Measurements from ENCODE around the gene ZEB1.

The ZEB1 gene

DNA sequence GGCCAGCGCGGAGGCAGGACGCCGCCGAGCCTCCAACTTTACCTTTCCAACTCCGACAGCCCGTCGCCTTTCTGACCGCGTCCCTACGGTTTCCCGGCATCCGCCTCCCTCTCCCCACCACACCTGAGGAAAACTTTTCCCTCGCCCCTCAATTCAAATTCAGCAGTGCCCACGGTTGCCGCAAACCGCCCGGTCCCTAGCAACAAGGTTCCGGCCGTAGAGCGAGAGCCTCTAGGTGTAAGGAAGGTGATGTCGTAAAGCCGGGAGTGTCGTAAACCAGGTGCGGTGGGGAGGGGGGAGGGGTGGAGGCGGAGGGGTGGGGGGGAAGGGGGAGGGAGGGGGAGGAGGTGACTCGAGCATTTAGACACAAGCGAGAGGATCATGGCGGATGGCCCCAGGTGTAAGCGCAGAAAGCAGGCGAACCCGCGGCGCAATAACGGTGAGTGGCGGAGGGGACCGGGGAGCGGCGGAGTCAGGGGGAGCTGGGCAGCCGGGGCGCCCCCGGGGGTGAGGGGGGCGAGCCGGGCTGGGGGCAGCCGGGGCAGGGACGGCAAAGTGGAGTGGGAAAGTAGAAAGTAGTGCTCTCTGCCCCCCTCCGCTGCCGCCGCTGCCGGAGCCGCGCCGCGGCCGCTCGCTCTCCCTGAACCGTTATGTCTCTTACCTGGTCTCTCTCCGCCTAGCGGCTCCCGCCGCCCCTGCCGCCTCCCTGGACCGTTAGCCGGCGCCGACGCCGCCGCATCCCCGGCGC is at the start of gene ZEB1:
Gene ZEB1 (plus strand): TSS at position 363 of the 748 bp plus-strand sequence. CDS start 19 bp downstream, at position 382.
- peak; percentile 91 for DNase-seq (ENCODE audit: low spot score)

DNA sequence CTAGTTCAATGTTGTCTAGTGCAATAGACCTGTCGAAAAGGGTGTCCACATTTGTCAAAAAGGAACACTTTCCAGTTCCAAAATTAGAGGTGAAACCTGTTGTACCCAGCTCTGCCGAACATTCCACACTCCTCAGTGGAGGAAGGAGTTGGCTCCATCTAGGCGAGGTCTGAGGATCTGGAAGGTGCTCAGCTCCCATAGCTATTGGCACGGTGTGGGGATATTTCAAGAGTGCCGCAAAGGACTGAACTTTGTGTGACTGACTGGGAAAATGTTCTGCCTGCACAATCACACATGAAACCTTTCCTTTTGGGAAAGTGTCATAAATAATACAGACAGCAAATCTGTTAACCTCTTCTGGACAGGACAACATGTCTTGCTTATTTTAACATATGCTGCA is 48.1 kb upstream of the ZEB1 start:
- no peak for DNase-seq (ENCODE audit: low spot score)

DNA sequence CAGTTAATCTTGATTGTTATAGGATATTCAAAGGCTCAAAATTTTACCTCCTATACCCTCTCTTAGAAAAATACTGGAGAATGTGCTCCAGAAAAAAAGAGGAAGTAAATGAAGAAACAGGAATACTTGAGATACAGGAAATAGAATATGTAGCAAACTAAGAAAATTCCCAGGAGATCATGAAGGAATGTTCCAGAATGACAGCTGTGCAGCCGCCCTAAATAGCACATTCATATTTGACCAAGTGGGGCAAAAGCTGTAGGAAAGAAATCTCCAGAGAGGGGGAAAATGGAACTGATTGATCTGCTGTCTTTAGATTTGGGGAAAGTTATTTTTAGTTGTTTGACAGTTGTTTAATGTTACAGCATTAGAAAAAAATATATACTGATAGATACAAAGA is 46.2 kb upstream of the ZEB1 start:
- no peak for DNase-seq (ENCODE audit: low spot score)

DNA sequence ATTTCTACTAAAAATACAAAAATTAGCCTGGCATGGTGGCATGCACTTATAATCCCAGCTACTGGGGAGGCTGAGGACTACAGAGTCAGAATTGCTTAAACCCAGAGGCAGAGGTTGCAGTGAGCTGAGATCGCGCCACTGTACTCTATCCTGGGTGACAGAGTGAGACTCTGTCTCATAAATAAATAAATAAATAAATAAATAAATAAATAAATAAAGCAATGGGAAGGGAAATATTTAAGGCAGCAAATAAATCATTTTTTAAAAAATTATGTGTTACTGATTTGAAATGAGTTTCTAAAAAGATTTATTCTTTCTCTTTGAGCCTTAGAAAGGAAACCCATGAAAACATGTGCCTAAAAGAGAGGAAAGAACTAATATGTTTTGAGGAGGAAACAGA is 45.2 kb upstream of the ZEB1 start:
- DNase-seq (ENCODE audit: low spot score), result no peak

DNA sequence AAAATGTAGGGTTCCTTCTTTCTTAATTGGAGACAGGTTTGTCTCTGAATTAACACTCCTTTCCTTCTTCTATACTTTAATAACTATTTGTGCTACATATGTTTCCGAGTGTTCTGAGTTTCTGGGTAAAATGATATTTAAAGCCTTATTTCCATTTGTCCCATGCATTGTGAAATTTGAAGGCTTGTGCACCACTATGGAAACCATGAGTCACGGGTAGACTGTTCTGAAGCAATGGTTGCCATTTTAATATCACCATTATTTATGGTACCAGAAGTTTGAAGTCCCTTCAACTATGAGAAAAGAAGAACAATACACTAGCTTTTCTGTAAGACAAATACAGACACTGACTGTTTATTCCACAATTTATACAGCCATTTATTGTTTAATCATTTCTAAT is 44.7 kb upstream of the ZEB1 start:
- no peak for DNase-seq (ENCODE audit: low spot score)

DNA sequence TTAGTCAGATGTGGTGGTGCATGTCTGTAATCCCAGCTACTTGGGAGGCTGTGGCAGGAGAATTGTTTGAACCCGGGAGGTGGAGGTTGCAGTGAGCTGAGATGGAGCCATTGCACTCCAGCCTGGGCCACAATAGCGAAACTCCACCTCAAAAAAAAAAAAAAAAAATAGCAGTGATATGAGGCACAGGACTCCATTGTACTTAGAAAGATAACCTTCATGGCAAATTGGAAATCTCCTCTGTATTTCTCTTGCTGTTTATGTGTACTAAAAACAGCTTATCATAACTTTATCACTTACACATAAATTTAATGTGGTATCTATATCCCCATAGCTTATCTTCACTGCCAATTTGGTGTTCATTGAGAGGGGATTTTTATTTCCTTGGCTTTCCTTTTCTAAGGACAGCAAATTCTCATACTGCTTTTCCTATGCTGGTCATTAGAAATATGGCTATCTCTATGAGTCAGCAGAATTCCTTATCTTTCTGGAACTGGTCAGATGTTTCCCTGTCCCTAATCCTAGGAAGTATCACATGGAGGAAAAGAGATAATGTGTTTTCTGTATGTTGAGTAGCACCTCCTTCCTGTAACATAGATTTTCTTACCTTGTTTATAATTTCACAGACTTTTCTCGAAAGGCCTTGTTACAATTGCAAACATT is 40.6 kb upstream of the ZEB1 start:
- no peak for DNase-seq (ENCODE audit: low spot score)

DNA sequence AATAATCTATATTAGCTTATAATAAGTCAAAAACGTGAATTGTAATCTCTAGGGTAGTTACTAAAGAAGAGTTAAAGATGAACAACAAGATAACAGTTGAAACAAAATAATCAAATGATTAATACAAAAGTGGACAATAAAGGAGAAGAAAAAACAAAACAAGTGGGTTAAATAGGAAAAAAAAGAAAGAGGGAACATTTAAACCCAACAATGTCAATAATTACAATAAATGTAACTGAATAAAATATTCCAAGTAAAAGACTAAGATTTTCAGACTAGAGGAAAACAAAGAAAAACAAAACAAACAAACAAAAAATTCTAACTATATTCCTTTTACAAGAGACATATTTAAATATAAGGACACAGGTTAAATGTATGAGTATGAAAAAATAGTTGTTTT is 38.0 kb upstream of the ZEB1 start:
- no peak for DNase-seq (ENCODE audit: low spot score)

DNA sequence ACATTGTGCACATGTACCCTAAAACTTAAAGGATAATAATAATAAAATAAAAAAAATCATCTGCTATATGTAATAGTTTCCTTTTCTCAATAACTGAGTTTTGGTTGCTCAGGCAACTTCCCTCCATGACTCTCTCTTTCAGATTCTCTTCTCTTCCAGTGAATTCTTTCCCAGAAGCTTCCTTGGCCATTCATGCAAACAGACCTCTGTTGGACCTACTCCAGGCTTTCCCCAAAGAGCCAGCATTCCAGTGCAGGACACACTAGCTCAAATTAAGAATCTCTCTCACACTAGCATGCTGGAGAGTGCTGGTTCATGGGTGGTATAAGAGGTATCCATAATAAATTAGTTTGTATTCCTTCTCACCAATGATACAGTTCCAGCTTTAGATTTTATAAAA is 31.0 kb upstream of the ZEB1 start:
- DNase-seq (ENCODE audit: low spot score), result no peak

DNA sequence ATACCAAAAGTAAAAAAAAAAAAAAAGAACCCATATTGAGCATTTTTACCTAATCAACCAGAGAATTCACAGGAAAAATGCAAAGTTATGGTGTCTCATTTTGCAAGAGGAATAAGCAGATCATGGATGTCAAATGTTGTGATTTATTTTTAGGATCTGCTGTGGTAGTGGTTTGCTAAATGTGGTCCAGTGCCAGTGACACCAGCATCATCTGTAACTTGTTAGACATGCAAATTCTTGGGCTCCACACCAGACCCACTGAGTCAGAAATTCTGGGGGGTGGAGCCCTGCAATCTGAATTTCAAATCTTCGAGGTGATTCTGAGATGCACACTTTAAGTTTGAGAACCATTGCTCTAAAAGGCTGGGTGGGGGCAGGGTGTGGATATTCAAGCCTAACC is 30.1 kb upstream of the ZEB1 start:
- DNase-seq (ENCODE audit: low spot score), result no peak

DNA sequence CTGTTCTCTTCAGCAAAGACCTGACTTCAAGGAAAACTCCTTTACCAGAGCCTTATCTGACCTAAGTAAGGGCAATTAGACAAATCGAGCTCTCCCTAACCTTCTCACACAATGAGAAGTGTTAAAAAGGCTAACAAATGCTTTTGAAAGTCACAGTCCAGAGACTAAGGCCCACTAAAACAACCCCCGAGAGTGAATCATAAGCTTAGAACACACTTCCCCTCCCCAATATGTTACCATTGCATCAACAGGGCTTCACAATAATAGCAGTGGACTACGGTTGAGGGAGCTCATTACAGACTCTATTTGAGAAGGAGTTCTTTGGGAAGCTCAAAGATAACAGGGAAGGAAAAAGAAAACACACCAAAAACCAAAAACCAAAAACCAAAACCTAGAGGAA is 28.6 kb upstream of the ZEB1 start:
- DNase-seq (ENCODE audit: low spot score), result no peak

DNA sequence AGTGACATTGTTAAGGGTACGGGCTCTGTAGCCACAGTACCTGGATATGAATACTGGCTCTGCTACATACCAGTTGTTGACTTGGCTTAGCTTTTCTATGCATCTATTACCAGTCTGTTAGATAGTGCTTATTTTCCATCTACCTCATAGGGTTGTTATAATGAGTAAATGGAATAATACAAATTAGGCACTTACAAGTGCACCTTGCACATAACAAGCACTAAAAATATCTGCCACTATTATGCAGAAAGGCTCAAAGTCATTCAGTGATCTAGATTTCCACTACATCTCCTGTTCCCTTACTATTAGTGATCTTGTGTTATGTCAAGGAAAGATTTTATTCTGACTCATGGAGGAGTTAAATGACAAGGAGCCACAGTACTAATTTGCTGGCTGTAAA is 27.9 kb upstream of the ZEB1 start:
- DNase-seq (ENCODE audit: low spot score), result no peak

DNA sequence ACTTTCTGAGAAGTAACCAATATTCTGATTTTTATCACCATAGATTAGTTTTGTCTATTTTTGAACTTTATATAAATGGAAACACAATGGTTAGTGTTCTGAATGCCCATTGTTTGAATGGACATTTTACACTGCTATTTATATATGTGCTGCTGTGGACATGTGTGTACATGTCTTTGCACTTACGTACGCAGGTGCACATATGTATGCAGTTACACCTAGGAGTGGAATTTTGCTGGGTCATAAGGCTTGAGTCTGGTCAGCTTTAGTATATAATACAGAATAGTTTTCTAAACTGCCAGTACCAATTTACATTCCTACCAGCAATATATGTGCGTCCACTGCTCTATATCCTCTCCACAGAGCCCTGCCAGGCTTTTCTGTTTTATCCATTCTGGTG is 24.5 kb upstream of the ZEB1 start:
- DNase-seq (ENCODE audit: low spot score), result no peak

DNA sequence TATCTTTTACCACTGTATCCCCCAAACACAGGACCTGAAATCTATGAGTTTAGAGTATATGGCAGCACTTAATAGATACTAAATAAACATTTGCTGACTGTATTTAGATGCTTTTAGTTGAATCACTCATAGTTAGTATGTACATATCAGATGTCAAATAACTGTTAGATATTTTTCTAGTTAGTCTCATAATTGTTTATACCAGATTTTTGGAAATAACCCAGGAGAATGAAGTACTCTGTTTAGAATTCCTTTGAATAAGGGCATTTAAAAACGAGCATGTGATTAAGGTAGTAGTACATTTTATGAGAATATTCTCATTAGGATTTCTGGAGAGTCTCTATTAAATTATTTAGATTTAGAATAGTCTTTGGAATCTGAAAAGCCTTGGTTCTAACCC is 22.3 kb upstream of the ZEB1 start:
- DNase-seq (ENCODE audit: low spot score), result no peak

DNA sequence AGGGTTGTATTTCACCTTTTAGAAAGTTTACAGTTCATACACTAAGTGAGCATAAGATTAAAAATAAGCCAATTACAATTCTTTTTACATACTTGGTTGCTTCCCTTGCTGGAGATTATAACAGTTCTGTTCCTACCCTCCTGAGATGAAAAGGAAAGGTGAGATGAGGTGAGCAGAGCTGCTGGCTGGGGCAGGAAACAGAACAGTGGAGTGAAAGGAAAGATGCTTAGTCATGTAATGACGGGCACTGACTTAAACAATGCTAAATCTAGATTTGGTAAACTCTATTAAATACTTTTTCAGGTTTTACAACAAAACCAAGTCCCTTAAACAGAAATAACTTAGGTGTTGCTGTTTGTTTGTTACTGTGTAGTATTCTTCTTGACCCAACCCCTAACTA is 19.9 kb upstream of the ZEB1 start:
- no peak for DNase-seq (ENCODE audit: low spot score)

DNA sequence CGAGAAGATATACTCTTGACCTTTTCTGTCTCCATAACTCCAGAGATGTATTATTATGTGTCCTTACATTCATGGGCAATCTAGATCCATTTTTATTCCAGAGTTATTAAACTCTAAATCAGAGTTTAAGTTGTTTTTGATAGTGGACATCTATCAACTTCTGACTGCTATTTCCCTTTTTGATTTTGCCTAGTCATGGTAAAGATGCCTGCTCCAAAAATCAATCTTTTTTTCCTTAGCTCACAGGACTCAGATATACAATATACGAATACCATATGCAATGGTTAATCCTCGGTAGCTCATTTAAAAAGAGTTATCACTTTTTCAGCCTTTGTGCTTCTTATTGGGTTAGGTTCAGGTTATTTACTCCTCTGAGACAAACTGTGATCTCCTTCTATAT is 15.8 kb upstream of the ZEB1 start:
- DNase-seq (ENCODE audit: low spot score), result no peak

DNA sequence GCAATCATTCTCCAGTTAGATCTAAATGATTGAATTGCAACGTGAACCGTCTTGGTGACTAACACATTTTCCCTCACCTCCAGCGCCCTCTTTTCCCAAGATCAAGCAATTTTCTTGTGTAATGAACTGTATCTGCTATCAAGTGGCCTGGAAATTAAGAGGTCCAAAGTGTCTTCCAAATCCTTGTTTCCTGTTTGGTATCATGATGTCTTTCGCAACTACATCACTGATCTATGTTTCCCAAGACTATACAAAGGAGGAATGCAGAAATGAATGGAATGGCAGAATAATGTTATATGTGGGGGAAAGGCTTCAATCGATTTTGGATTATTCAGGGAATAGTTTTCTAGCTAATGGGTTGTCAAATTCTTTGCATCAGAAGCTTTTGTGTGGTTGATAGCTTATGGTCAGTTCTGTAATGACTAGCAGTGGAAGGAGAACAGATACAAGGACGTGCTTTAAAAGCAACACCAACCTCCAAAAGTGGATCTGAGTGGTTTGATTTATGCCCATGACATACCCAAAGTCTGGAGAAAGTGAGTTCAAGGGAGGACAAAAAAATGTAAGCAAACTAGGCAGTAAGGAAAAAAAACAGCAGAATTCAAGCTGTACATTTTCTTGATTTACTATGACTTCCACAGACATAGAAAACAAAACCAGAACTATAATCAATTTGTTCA is 14.6 kb upstream of the ZEB1 start:
- DNase-seq (ENCODE audit: low spot score), result no peak

DNA sequence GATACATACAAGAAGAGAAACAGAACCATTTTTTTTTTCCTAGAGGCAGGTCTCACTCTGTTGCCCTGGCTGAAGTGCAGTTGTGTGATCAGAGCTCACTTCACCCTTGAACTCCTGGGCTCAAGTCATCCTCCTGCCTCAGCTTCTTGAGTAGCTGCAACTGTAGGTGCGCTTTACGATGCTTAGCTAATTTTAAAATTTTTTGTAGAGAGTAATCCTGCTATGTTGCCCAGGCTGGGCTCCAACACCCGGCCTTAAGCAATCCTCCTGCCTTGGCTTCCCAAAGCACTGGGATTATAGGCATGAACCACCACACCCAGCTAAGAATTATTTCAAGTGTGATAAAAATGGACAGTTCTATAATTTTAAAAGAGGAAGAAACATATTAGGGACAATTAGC is 5.6 kb upstream of the ZEB1 start:
- DNase-seq (ENCODE audit: low spot score), result no peak

DNA sequence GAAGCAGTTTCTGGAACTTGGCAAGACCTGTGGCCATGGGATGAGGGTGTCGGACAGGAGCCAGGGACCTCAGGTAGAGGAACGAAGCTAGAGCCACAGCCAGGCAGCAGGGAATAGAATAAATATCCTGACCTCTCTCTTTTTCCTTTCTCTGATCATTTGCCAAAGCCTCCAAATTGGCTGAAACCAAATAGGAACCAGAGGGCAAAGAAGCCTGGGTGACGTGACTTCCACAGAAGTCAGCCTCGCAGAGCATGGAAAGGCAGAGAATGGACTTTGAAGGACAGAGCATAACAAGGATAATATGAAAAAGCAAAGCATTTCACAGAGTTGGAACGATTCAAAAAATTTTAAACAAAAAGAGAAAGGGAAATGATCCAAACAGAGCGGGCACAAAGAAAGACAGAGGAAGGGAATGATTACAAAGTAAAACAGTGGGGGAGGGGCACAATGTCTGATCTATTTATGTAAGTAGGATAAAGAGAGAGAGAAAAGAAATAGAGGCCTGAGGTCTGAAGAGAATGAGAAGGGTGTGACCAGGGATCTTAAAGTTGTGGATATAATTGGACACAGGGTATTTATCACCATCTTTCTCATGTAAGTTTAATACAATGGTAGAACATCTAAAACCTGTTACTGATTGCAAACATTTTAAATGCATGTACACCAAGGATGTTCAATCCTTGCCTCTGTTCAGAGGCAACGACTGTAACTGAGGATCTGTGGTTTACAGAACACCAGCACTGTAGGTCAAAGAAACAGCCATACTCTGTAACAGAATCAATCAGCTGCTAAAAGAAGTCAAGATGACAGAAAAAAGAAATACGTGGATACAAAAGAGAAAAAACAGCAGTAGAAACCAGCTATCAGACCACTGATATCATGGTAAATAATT is 4.5 kb upstream of the ZEB1 start:
- DNase-seq (ENCODE audit: low spot score), result no peak

DNA sequence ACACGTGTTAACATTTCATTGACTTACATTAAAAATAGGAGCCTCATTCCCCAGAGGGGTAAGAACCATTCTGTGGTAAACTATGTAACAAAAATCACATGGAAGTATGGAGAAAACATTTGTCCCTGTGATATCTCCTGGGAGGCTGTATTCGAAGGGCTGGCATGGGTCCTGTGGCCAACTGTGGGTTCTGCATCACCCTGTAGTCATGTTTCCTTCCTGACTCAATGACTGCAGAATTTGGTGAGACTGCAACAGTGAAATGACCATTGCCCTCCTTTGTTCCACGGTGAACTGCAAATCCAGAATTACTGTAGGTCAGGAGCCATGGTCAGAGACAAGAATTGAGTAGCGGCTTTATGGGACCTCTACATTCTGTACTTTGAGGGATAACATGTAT is 3.6 kb upstream of the ZEB1 start:
- no peak for DNase-seq (ENCODE audit: low spot score)

DNA sequence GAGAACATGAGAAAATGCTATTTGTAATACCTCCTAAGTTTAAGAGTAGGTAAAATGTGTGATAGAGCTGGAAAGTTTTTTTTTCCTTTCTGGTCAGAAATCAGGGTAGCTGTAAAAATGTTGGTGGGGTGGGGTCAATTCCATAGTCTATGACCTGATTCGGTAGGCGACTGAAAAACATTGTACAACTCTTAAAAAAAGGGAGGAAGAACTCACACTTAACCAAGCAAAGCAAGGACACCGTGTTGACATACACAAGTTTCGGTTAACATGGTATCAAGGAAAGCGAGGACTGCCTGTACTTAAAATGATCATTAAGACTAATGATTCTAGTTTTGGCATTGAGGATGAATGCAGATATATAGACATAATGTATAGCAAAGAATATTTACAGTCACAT is 1.8 kb upstream of the ZEB1 start:
- no peak for DNase-seq (ENCODE audit: low spot score)

DNA sequence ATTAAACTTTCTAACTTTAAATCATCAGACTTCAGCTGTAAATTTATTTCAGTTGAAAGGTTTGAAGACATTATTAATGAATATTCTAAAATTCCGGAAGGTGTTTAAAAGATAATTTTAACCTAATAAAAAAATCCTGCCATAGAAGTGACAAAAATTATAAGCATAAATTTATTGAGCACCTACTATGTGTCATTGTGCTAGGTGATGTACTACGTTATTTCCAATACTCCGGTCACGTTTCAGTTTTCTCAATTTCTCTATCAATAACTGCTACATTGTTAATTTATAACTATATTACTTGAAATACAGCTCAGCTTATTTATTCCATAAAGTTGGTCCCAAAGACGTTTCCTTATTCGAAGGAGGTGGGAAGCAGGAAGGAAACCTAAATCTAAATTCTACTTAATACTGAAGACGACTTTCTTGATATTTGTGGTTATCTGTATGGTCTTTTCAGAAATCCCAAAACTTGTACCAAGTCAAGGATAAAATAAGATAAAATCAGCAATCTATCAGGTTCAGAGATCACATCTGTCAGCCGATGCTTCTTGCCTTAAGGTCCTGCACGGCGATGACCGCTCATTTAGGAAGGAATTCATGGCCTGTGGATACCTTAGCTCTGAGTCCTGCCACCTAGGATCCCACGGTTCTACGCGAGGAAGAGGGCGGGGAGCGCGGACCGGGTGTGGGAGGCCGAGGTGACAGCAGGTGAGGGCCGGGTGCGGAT is 1.2 kb upstream of the ZEB1 start:
- DNase-seq (ENCODE audit: low spot score), result no peak

DNA sequence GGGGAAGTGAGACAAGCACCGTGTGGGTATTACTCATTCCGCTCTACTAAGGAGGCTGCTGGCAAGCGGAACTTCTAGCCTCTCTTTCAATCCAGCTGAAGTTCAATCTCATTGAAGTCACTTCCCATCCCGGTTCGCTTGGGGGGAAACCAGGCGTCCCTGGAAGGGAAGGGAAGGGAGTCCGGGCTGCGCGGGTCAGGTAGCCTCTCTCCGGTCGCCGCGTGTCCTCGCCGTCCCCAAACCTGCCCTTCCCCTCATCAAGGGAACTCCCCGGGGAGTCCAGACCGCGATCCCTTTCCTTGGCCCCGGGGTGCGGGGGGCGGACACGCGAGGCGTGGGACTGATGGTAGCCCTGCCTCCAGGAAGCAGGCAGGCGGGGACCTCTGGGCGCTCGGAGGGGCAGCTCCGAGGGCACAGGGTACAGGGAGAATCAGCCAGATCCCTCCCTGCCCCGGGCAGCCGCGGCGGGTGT is 598 bp upstream of the ZEB1 start:
- no peak for DNase-seq (ENCODE audit: low spot score)
